Measurements from ENCODE around the gene ENAM. TPM values are rescaled to one million over a fixed set of nuclear protein-coding genes. Genes with fewer than 3 reads are reported as not detected.

ENAM gene
- total and polyA plus RNA-seq, 2 of the 13 experiments (the other 11 are each of a cell fraction or from before 2014, with no cell fraction given): not detected

DNA sequence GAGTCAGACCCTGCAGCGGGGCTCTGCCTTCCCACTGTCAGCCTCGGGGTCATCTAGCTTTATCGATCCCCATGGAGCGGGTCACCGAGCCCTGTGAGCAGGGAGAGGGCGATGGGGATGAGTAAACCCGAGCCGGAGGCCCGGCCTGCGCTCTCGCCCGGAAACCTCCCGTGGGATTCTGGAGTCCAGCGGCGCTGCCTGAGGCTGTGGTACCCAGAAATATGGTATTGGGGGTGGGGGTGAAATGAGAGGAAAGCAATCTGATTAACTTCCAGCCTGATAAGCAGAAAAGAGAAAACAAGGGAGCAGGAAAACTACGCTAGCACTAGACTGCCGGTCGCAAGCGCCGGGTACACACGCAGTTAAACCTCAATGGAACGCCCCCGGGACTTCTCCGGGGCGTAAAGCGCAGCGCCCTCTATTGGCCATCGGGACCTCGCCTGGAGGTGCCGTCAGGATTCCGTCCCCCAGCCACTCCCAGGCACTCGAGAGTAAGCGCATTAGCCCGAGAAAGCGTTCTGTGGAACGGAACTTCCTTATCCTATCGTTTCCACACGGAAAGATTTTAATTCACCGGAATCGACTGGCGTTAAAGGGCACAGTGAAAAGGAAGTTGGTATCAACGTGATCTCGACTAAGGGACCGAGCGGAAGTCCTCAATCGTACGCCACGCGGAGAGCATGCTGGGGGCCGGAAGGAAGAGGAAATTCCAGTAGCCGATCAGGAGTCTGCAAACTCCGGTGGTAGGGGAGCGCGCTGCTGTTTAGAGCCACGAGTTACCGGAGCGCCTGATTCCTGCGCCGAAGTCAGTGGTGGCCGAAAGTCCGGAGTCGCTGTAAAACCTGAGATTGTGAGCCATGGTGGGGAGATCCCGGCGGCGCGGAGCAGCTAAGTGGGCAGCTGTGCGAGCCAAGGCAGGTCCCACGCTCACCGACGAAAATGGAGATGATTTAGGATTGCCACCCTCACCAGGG, 59.6 kb downstream of the ENAM start, which contains the start of gene UTP3 (continued):
- TF ChIP-seq SATB2 (CRISPR knock-in tag; IDR thresholded peaks at IDR 0.05) (no peak), ETV6 (CRISPR knock-in tag; conservative IDR thresholded peaks at IDR 0.05) (peak; percentile 89; the same call in 1 of the 2 replicates), ZNF20 (CRISPR knock-in tag; IDR thresholded peaks at IDR 0.05) (no peak), ZFP36L1 (CRISPR knock-in tag; IDR thresholded peaks at IDR 0.05) (no peak), ZBTB7A (CRISPR knock-in tag; IDR thresholded peaks at IDR 0.05) (no peak), ZNF616 (CRISPR knock-in tag; IDR thresholded peaks at IDR 0.05; ENCODE audit: low read depth) (0 out of 2 replicates have a peak, but pooled peaks have one; percentile 17), JUN (CRISPR knock-in tag; IDR thresholded peaks at IDR 0.05) (peak; percentile 69), SOX6 (IDR thresholded peaks at IDR 0.05) (no peak), SOX6 (CRISPR knock-in tag; IDR thresholded peaks at IDR 0.05) (peak; percentile 77), ZNF317 (CRISPR knock-in tag; IDR thresholded peaks at IDR 0.05) (peak; percentile 38), ZFP1 (CRISPR knock-in tag; IDR thresholded peaks at IDR 0.05) (peak; percentile 81), CREM (IDR thresholded peaks at IDR 0.05) (peak; percentile 91), CREM (CRISPR knock-in tag; IDR thresholded peaks at IDR 0.05) (no peak), IRX3 (CRISPR knock-in tag; IDR thresholded peaks at IDR 0.05; ENCODE audit: borderline replicate concordance, low read depth) (peak; percentile 9; the same call in 1 of the 2 replicates), NFE2L1 (CRISPR knock-in tag; IDR thresholded peaks at IDR 0.05; ENCODE audit: borderline replicate concordance) (no peak), ZFYVE20 (CRISPR knock-in tag; IDR thresholded peaks at IDR 0.05; ENCODE audit: borderline replicate concordance, low read depth) (0 out of 2 replicates have a peak, but pooled peaks have one; percentile 12), ZNF746 (CRISPR knock-in tag; IDR thresholded peaks at IDR 0.05) (no peak; the same call in 1 of the 2 replicates)
- TF ChIP-seq, protein P1, sequence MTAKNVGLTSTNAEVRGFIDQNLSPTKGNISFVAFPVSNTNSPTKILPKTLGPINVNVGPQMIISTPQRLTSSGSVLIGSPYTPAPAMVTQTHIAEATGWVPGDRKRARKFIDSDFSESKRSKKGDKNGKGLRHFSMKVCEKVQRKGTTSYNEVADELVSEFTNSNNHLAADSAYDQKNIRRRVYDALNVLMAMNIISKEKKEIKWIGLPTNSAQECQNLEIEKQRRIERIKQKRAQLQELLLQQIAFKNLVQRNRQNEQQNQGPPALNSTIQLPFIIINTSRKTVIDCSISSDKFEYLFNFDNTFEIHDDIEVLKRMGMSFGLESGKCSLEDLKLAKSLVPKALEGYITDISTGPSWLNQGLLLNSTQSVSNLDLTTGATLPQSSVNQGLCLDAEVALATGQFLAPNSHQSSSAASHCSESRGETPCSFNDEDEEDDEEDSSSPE (CRISPR knock-in tag; IDR thresholded peaks at IDR 0.05): peak; percentile 75
- TF ChIP-seq, protein P2, sequence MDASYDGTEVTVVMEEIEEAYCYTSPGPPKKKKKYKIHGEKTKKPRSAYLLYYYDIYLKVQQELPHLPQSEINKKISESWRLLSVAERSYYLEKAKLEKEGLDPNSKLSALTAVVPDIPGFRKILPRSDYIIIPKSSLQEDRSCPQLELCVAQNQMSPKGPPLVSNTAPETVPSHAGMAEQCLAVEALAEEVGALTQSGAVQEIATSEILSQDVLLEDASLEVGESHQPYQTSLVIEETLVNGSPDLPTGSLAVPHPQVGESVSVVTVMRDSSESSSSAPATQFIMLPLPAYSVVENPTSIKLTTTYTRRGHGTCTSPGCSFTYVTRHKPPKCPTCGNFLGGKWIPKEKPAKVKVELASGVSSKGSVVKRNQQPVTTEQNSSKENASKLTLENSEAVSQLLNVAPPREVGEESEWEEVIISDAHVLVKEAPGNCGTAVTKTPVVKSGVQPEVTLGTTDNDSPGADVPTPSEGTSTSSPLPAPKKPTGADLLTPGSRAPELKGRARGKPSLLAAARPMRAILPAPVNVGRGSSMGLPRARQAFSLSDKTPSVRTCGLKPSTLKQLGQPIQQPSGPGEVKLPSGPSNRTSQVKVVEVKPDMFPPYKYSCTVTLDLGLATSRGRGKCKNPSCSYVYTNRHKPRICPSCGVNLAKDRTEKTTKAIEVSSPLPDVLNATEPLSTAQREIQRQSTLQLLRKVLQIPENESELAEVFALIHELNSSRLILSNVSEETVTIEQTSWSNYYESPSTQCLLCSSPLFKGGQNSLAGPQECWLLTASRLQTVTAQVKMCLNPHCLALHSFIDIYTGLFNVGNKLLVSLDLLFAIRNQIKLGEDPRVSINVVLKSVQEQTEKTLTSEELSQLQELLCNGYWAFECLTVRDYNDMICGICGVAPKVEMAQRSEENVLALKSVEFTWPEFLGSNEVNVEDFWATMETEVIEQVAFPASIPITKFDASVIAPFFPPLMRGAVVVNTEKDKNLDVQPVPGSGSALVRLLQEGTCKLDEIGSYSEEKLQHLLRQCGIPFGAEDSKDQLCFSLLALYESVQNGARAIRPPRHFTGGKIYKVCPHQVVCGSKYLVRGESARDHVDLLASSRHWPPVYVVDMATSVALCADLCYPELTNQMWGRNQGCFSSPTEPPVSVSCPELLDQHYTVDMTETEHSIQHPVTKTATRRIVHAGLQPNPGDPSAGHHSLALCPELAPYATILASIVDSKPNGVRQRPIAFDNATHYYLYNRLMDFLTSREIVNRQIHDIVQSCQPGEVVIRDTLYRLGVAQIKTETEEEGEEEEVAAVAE (CRISPR knock-in tag; IDR thresholded peaks at IDR 0.05; ENCODE audit: borderline replicate concordance): peak; percentile 79; the same call in 1 of the 2 replicates
- TF ChIP-seq, protein P3, sequence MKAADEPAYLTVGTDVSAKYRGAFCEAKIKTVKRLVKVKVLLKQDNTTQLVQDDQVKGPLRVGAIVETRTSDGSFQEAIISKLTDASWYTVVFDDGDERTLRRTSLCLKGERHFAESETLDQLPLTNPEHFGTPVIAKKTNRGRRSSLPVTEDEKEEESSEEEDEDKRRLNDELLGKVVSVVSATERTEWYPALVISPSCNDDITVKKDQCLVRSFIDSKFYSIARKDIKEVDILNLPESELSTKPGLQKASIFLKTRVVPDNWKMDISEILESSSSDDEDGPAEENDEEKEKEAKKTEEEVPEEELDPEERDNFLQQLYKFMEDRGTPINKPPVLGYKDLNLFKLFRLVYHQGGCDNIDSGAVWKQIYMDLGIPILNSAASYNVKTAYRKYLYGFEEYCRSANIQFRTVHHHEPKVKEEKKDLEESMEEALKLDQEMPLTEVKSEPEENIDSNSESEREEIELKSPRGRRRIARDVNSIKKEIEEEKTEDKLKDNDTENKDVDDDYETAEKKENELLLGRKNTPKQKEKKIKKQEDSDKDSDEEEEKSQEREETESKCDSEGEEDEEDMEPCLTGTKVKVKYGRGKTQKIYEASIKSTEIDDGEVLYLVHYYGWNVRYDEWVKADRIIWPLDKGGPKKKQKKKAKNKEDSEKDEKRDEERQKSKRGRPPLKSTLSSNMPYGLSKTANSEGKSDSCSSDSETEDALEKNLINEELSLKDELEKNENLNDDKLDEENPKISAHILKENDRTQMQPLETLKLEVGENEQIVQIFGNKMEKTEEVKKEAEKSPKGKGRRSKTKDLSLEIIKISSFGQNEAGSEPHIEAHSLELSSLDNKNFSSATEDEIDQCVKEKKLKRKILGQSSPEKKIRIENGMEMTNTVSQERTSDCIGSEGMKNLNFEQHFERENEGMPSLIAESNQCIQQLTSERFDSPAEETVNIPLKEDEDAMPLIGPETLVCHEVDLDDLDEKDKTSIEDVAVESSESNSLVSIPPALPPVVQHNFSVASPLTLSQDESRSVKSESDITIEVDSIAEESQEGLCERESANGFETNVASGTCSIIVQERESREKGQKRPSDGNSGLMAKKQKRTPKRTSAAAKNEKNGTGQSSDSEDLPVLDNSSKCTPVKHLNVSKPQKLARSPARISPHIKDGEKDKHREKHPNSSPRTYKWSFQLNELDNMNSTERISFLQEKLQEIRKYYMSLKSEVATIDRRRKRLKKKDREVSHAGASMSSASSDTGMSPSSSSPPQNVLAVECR (CRISPR knock-in tag; IDR thresholded peaks at IDR 0.05; ENCODE audit: borderline replicate concordance): peak; percentile 92
